GM12875 (cell line): ENCODE measurements around the gene GAB2.

Experiments
- H3K4me3 ChIP-seq: one replicate; pipeline ENCODE4 v1.5.1; 2011; ENCODE audit warnings: low read depth, low read length, control low read depth
- TF ChIP-seq, protein P1 (sequence below): IDR thresholded peaks from 2 replicates; pipeline ENCODE4 v1.5.1; 2011; ENCODE audit warnings: low read depth, mild to moderate bottlenecking, control low read depth, inconsistent platforms, low read length, moderate library complexity, borderline replicate concordance; ENCODE audit not compliant: insufficient read depth

GAB2 gene

GRCh38 chr11:78408619-78409018, 9.0 kb downstream of the GAB2 start:
- no peak overlapping the region for H3K4me3 ChIP-seq
- TF ChIP-seq, protein P1, sequence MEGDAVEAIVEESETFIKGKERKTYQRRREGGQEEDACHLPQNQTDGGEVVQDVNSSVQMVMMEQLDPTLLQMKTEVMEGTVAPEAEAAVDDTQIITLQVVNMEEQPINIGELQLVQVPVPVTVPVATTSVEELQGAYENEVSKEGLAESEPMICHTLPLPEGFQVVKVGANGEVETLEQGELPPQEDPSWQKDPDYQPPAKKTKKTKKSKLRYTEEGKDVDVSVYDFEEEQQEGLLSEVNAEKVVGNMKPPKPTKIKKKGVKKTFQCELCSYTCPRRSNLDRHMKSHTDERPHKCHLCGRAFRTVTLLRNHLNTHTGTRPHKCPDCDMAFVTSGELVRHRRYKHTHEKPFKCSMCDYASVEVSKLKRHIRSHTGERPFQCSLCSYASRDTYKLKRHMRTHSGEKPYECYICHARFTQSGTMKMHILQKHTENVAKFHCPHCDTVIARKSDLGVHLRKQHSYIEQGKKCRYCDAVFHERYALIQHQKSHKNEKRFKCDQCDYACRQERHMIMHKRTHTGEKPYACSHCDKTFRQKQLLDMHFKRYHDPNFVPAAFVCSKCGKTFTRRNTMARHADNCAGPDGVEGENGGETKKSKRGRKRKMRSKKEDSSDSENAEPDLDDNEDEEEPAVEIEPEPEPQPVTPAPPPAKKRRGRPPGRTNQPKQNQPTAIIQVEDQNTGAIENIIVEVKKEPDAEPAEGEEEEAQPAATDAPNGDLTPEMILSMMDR = no peak

GRCh38 chr11:78406568-78407196, 10.9 kb downstream of the GAB2 start:
- H3K4me3 ChIP-seq = no peak overlapping the region
- TF ChIP-seq, protein P1 = no peak

DNA sequence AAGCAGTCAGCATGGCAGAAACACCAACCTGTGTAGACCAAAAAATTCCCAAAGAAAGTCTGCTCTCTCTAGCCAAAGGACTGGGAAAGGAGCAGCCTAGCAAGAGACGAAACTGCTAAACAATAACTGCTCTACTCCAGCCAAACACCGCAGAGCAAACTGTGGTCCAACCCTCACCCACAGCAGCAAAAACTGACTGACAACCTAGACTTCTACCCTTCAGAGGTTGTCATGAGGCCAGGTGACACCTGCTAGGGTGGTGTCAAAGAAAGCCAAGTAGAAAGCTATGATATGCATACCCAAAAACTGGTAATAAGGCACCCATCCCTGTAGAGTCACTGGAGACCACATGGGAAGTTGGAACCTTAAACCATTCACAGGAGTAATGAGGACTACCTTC, 11.8 kb downstream of the GAB2 start:
- TF ChIP-seq, protein P1 = no peak
- H3K4me3 ChIP-seq = no peak overlapping the region

DNA sequence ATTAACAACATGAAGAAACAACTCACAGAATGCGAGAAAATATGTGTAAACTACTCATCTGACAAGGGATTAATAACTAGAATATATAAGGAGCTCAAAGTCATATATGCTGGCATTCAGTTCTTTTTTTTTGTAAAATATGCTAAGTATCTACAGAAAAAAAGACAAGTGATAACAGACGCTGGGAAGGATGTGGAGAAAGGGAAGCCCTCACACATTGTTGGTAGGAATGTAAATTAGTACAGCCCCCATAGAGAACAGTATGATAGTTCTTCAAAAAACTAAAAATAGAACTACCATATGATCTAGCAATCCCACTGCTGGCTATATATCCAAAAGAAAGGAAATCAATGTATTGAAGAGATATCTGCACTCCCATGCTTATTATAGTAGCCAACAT, 13.8 kb downstream of the GAB2 start:
- TF ChIP-seq, protein P1 = no peak
- H3K4me3 ChIP-seq = no peak overlapping the region

DNA sequence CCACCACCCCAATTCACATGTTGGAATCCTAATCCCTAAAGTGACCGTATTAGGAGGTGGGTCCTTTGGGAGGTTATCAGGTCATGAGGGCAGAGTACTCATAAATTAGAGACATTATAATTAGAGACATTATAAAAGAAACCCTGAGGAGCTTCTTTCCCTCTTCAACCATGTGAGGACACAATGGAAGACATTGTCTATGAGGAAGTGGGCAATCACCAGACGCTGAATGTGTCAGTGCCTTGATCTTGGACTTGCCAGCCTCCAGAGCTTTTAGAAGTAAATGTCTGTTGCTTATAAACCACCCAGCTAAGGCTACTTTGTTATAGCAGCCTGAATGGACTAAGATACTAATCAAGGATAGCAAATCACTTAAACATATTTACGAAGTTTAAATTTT, 14.8 kb downstream of the GAB2 start:
- H3K4me3 ChIP-seq = no peak overlapping the region
- TF ChIP-seq, protein P1 = no peak

DNA sequence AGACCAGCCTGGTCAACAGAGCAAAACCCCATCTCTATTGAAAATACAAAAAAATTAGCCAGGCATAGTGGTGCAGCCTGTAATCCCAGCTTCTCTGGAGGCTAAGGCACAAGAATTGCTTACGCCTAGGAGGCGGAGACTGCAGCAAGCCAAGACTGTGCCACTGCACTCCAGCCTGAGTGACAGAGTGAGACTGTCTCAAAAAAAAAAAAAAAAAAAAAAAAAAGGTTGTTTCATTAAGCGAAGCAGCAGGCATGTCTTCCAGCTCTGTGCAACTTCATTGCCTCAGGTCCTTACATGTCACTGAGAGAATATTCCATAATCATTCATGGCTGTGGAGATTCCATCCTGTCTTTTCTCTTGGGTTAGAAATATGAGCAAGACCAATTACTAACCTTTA, 16.9 kb downstream of the GAB2 start:
- TF ChIP-seq, protein P1 = no peak
- H3K4me3 ChIP-seq = no peak overlapping the region

DNA sequence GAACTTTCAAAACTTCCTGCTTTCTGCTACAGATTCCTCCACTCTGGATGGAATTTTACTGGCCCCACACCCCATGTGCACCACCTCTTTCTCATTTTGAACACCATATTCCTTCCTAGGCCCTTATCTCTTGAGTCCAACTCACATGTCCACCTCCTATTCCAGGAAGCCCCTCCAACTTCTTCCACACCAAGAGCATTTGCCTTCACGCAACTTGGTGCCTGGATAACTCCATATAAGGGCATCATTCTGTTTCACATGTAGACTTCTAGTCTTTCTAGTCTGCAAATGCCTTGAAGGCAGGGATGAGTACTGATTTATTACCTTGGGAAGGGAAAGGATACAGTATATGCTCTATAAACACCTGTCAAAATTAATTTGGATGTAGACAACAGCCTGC, 17.5 kb downstream of the GAB2 start:
- H3K4me3 ChIP-seq = no peak overlapping the region
- TF ChIP-seq, protein P1 = no peak
